Measurements from ENCODE around the gene ZMYND10. TPM values are rescaled to one million over a fixed set of nuclear protein-coding genes. Genes with fewer than 3 reads are reported as not detected.

Gene ZMYND10
- total RNA-seq, 1 donor from 2014 or later: 0.39 TPM

DNA sequence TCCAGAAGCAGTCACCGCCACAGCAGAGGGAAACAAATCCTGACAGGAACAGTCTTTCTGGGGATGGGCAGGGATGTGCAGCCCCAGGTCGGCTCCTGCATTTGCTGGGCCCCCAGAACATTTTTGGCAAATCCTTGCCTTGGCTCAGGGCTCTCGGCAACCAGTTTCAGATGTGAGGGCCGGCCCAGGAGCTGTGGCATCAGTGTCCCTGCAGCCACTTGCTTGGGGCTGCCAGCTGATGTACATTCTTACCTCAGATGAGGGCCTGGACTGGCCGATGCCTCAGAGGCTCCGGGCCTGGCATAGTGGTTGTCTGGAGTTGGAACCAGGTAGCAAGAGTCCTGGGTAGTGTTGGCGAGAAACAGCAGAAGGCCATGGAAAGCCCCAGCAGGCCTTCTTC lies 9.3 kb upstream of the ZMYND10 start:
- Histone ChIP-seq H4K20me1 (ENCODE audit: insufficient read depth, low read length) (peaks cover 72% of the 10 kb centered on the region), H3K79me2 (ENCODE audit: insufficient read depth, low read length) (peaks cover 84% of the 10 kb centered on the region), H3K27me3 (ENCODE audit: insufficient read depth, low read length) (no peaks in the 10 kb centered on the region), H3K4me1 (ENCODE audit: insufficient read depth, low read length) (peaks cover 52% of the 10 kb centered on the region), H3K9ac (ENCODE audit: low read length) (no peak overlapping the region), H3K4me2 (ENCODE audit: low read length) (no peak overlapping the region), H3K9me3 (ENCODE audit: insufficient read depth, low read depth, low read length) (no peaks in the 10 kb centered on the region), H3K4me3 (ENCODE audit: insufficient read depth, low read depth, low read length) (no peak overlapping the region), H3K27ac (ENCODE audit: low read depth, low read length) (no peak overlapping the region), H3K36me3 (ENCODE audit: insufficient read depth, low read length) (peaks cover 8% of the 10 kb centered on the region), H2AFZ (ENCODE audit: low read depth, low read length) (no peak overlapping the region)
- Mint-ChIP-seq H3K36me3 (ENCODE audit: low read depth, unreplicated experiment) (peaks cover 13% of the 10 kb centered on the region), H3K9me3 (ENCODE audit: unreplicated experiment) (no peaks in the 10 kb centered on the region), H3K27ac (ENCODE audit: unreplicated experiment) (no peak overlapping the region), H3K4me1 (ENCODE audit: low read depth, unreplicated experiment) (peaks cover 30% of the 10 kb centered on the region), H3K27me3 (ENCODE audit: low read depth, unreplicated experiment) (no peaks in the 10 kb centered on the region), H3K4me3 (ENCODE audit: unreplicated experiment) (no peak overlapping the region)
- TF ChIP-seq, protein P1, sequence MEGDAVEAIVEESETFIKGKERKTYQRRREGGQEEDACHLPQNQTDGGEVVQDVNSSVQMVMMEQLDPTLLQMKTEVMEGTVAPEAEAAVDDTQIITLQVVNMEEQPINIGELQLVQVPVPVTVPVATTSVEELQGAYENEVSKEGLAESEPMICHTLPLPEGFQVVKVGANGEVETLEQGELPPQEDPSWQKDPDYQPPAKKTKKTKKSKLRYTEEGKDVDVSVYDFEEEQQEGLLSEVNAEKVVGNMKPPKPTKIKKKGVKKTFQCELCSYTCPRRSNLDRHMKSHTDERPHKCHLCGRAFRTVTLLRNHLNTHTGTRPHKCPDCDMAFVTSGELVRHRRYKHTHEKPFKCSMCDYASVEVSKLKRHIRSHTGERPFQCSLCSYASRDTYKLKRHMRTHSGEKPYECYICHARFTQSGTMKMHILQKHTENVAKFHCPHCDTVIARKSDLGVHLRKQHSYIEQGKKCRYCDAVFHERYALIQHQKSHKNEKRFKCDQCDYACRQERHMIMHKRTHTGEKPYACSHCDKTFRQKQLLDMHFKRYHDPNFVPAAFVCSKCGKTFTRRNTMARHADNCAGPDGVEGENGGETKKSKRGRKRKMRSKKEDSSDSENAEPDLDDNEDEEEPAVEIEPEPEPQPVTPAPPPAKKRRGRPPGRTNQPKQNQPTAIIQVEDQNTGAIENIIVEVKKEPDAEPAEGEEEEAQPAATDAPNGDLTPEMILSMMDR (IDR thresholded peaks at IDR 0.05; ENCODE audit: insufficient read depth, low read depth, low read length): no peak
- no peak for TF ChIP-seq EZH2 (IDR thresholded peaks at IDR 0.05; ENCODE audit: insufficient read depth, low read length)
- DNase-seq (ENCODE audit: low read depth) (no peak), FAIRE-seq (no peak)

DNA sequence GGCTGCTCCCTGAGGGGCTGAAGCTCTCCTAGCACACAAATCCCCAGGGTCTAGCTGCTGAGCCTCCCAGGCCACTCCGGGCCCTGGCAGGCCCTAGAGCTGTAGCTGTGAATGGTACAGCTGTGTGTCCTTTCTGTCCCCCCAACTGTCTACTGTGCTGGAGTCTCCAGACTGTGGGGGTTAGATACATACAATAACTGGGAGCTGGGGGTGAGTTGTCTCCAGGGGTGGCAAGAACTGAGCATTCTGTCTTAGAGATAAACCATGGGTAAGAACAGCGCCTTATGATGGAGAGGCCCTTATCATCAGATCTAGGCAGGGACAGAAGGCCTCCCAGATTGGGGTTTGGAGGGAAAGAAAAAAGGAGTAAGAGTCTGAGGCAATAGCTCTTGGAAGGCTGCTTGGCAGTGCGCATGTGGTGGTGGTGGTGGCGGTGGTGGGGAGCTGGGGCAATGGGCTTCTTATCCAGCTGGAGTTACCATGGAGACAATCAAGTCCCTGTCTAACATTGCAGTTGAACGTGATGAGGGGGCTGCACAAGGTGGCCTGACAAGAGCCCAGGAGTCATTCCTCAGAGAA lies 8.7 kb upstream of the ZMYND10 start:
- peaks cover 8% of the 10 kb centered on the region for H3K36me3 ChIP-seq (ENCODE audit: insufficient read depth, low read length)

More for the DNA sequence above, 8.7 kb upstream of the ZMYND10 start:
- no peak overlapping the region for H3K27ac Mint-ChIP-seq (ENCODE audit: unreplicated experiment)
- H3K9me3 Mint-ChIP-seq (ENCODE audit: unreplicated experiment): no peaks in the 10 kb centered on the region
- Histone ChIP-seq H2AFZ (ENCODE audit: low read depth, low read length) (no peak overlapping the region), H3K4me2 (ENCODE audit: low read length) (no peak overlapping the region), H3K9ac (ENCODE audit: low read length) (no peak overlapping the region), H3K4me1 (ENCODE audit: insufficient read depth, low read length) (peaks cover 54% of the 10 kb centered on the region), H3K27me3 (ENCODE audit: insufficient read depth, low read length) (no peaks in the 10 kb centered on the region), H3K27ac (ENCODE audit: low read depth, low read length) (no peak overlapping the region), H3K9me3 (ENCODE audit: insufficient read depth, low read depth, low read length) (no peaks in the 10 kb centered on the region), H3K4me3 (ENCODE audit: insufficient read depth, low read depth, low read length) (no peak overlapping the region), H3K79me2 (ENCODE audit: insufficient read depth, low read length) (peaks cover 88% of the 10 kb centered on the region), H4K20me1 (ENCODE audit: insufficient read depth, low read length) (peaks cover 72% of the 10 kb centered on the region)
- H3K4me3 Mint-ChIP-seq (ENCODE audit: unreplicated experiment): no peak overlapping the region
- DNase-seq (ENCODE audit: low read depth): no peak
- H3K4me1 Mint-ChIP-seq (ENCODE audit: low read depth, unreplicated experiment): peaks cover 32% of the 10 kb centered on the region
- no peak for FAIRE-seq
- H3K27me3 Mint-ChIP-seq (ENCODE audit: low read depth, unreplicated experiment): no peaks in the 10 kb centered on the region
- TF ChIP-seq EZH2 (IDR thresholded peaks at IDR 0.05; ENCODE audit: insufficient read depth, low read length): no peak
- TF ChIP-seq, protein P1 (IDR thresholded peaks at IDR 0.05; ENCODE audit: insufficient read depth, low read depth, low read length): no peak
- H3K36me3 Mint-ChIP-seq (ENCODE audit: low read depth, unreplicated experiment): peaks cover 13% of the 10 kb centered on the region

All from astrocyte (in vitro differentiated cells and primary cell).